Measurements from ENCODE around the gene CORO7. TPM values are rescaled to one million over a fixed set of nuclear protein-coding genes. Genes with fewer than 3 reads are reported as not detected.

Gene CORO7
- total and polyA plus RNA-seq, 2 donors, result 13.7 to 15.6 TPM

DNA sequence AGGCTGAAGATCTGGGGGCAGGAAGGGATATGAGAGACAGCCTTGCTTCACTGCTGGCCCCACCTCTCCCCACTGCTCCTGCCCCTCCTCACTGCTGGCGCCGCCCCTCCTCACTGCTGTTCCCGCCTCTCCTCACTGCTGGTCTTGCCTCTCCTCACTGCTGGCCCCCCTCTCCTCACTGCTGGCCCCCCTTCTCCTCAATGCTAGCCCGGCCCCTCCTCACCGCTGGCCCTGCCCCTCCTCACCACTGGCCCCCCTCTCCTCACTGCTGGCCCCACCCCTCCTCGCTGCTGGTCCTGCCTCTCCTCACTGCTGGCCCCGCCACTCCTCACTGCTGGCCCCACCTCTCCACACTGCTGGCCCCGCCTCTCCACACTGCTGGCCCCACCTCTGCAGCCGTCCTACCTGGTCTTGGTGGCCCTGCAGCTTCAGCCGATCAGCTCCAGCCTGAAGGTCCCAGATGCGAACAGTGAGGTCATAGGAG lies 55.8 kb downstream of the CORO7 start:
- Histone ChIP-seq H3K4me3 (ENCODE audit: low read depth, low read length) (no peak overlapping the region), H3K4me1 (ENCODE audit: insufficient read depth) (no peaks in the 10 kb centered on the region), H3K36me3 (ENCODE audit: insufficient read depth) (peaks cover 1% of the 10 kb centered on the region), H3K27ac (ENCODE audit: low read depth) (no peak overlapping the region)
- DNase-seq (ENCODE audit: extremely low spot score), result no peak
- WGBS, result 89% methylated on average over 11 of the region's 11 CpGs

DNA sequence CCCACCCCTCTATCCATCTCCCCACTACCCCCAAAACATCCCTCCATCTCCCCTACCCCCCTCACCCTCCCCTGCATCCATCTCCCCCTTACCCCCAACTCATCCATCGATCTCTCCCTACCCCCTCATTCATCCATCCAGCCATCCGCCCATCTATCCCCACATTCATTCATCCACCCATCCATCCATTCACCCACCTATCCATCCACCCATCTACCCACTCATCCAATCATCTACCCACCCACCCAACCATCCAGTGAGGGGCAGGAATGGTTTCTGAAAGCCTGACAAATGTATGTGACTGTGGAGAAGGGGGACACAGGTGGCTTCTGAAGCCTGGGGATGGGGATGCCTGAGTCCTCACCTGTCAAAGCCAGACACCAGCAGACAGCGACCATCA lies 56.5 kb downstream of the CORO7 start:
- Histone ChIP-seq H3K4me3 (ENCODE audit: low read depth, low read length) (no peak overlapping the region), H3K36me3 (ENCODE audit: insufficient read depth) (peaks cover 1% of the 10 kb centered on the region), H3K27ac (ENCODE audit: low read depth) (no peak overlapping the region), H3K4me1 (ENCODE audit: insufficient read depth) (no peaks in the 10 kb centered on the region)
- DNase-seq (ENCODE audit: extremely low spot score), result no peak
- 92% methylated on average over 3 of the region's 3 CpGs for WGBS

DNA sequence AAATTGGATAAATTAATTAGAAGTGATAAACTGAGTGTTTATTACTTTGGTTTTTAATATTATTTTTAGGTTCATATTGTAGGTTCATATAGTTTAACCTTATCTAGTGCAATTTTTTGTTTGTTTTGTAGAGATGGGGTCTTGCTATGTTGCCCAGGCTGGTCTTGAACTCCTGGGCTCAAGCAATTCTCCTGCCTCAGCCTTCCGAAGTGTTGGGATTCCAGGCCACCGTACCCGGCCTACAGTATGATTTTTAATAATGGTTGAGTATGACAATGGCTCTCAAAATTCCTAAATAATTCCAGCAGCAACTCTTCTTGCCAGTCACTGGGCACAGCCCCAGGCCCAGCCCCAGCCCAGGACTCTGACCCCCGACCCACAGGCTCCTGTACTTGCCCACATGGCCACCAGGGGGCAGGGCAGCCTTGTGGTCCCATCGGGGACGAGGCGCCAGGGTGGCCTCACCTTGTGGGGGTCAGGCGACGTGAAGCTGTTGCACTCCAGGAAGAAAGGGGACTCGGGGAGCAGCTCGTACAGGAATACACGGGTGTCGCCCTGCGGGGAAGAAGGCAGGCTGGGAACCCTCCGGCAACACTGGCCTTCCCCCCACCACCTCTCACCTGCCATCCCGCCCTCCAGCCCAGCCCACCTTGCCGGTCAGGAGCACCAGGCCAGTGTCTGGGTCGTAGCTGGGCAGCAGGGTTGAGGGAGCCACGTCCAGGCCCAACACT lies 57.4 kb downstream of the CORO7 start:
- 39% methylated on average over 19 of the region's 19 CpGs for WGBS
- H3K4me3 ChIP-seq (ENCODE audit: low read depth, low read length), result no peak overlapping the region
- DNase-seq (ENCODE audit: extremely low spot score), result no peak
- H3K4me1 ChIP-seq (ENCODE audit: insufficient read depth), result no peaks in the 10 kb centered on the region
- peaks cover 1% of the 10 kb centered on the region for H3K36me3 ChIP-seq (ENCODE audit: insufficient read depth)
- H3K27ac ChIP-seq (ENCODE audit: low read depth), result no peak overlapping the region

DNA sequence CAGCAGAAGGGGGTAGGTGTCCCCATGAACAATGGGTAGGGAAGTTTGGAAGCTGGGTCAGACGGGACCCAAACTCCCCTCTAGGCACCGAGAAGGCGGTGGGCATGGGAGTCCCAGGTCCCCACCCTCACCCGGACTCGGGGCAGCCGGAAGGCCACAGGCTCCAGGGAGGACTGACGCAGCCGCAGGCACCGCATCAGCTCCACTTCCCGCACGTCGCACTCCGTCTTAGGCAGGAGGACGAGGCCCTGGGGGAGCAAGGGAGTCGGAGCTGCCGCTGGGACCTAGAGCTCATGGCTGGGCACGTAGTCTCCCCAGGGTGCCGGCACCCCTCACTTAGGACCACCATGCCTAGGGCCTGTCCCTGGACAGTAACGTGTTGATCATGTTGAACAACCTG lies 58.2 kb downstream of the CORO7 start:
- Histone ChIP-seq H3K4me3 (ENCODE audit: low read depth, low read length) (no peak overlapping the region), H3K27ac (ENCODE audit: low read depth) (no peak overlapping the region), H3K36me3 (ENCODE audit: insufficient read depth) (peaks cover 1% of the 10 kb centered on the region), H3K4me1 (ENCODE audit: insufficient read depth) (no peaks in the 10 kb centered on the region)
- WGBS, result 96% methylated on average over 19 of the region's 19 CpGs
- no peak for DNase-seq (ENCODE audit: extremely low spot score)

DNA sequence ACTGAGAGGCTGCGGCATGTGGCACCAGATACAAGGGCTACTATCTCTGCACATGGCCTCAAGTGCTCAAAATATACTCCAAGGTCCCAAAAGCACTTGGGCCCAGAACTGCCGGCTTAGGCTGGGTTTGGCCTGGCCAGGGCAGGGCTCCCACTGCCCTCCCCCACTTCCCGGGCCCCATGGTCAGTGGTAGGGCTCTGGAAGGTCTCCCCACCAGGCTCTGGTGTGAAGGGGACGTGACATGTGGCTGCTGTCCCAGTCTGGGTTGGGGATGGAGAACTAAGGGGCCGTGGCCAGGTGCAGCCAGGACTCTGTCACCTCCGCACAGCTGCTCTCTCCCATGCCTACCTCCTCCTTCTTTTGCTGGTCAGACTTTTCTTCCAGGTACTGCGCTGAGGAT lies 59.6 kb downstream of the CORO7 start:
- no peak overlapping the region for H3K27ac ChIP-seq (ENCODE audit: low read depth)
- H3K36me3 ChIP-seq (ENCODE audit: insufficient read depth), result peaks cover 1% of the 10 kb centered on the region
- no peak for DNase-seq (ENCODE audit: extremely low spot score)
- no peak overlapping the region for H3K4me3 ChIP-seq (ENCODE audit: low read depth, low read length)
- WGBS, result 89% methylated on average over 7 of the region's 7 CpGs
- H3K4me1 ChIP-seq (ENCODE audit: insufficient read depth), result no peaks in the 10 kb centered on the region

DNA sequence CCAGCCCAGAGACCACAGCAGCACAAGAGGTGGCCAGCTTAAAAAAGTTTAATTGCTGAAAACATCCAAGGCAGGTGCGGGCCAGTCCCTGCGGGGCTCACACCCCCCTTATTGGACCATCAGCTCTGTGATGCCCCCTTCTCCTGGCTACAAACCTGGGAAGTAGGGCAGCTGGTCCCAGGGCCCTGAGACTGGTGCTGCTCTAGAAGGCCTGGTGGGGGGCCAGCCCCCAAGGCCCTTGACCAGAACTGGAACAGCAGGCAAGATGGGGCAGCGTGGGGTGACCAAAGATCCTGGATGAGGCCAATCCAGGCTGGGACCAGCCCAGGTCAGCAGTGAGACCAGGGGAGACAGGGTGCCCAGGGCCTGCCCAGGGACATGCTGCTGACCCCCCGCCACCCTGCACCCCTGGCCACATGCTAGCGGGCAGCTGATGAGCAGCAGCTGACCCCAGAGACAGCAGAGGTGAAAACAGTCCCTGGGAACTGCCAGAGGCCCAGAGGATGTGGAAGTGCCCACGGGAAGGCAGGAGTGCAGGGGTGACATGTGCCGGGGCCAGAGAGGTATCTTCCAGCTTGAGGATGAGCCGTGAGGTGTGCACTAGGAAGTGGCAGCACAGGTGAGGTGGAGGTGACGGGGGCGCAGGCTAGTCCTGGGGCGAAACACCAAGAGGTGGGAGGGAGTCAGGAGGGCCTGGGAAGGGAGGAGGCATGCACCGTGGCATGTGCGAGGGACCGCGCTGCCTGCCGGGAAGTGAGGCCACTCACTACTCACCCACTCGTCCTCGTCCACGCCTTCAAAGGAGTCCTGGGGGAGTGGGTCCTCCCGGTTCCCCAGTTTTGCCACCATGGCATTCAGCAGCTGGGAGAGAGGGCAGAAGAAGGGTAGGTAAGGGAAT lies 61.6 kb downstream of the CORO7 start:
- Histone ChIP-seq H3K4me1 (ENCODE audit: insufficient read depth) (no peaks in the 10 kb centered on the region), H3K27ac (ENCODE audit: low read depth) (no peak overlapping the region), H3K36me3 (ENCODE audit: insufficient read depth) (peaks cover 1% of the 10 kb centered on the region), H3K4me3 (ENCODE audit: low read depth, low read length) (no peak overlapping the region)
- 94% methylated on average over 20 of the region's 20 CpGs for WGBS
- DNase-seq (ENCODE audit: extremely low spot score), result no peak

DNA sequence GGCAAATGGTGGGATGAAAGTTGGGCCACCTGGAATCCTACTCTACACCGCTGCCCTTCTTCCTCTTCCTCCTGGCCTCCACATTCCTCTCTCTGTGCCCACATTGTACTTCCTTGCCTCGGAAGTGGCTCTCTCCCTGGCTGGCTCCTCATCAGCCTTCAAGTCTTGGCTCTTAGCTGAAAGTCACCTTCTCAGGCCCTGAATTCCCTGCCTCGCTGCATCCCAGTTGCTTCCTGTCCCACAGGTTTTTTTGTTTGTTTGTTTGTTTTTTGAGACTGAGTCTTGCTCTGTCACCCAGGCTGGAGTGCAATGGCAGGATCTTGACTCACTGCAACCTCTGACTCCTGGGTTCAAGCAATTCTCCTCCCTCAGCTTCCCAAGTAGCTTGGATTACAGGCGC lies 62.7 kb downstream of the CORO7 start:
- no peak overlapping the region for H3K27ac ChIP-seq (ENCODE audit: low read depth)
- peaks cover 1% of the 10 kb centered on the region for H3K36me3 ChIP-seq (ENCODE audit: insufficient read depth)
- no peak overlapping the region for H3K4me3 ChIP-seq (ENCODE audit: low read depth, low read length)
- no peaks in the 10 kb centered on the region for H3K4me1 ChIP-seq (ENCODE audit: insufficient read depth)
- DNase-seq (ENCODE audit: extremely low spot score), result no peak
- 95% methylated on average over 4 of the region's 4 CpGs for WGBS

DNA sequence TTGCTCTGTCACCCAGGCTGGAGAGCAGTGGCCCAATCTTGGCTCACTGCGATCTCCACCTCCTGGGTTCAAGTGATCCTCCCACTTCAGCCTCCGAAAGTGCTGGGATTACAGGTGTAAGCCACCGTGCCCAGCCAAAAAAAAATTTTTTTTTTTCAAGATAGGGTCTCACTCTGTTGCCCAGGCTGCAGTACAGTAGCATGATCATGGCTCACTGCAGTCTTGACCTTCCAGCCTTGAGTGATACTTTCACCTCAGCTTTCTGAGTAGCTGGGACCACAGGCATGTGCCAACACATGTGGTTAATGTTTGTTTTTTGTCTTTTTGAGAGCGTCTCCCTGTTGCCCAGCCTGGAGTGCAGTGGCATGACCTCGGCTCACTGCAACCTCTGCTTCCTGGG lies 63.6 kb downstream of the CORO7 start:
- Histone ChIP-seq H3K36me3 (ENCODE audit: insufficient read depth) (peaks cover 1% of the 10 kb centered on the region), H3K4me1 (ENCODE audit: insufficient read depth) (no peaks in the 10 kb centered on the region), H3K27ac (ENCODE audit: low read depth) (no peak overlapping the region), H3K4me3 (ENCODE audit: low read depth, low read length) (no peak overlapping the region)
- no peak for DNase-seq (ENCODE audit: extremely low spot score)
- WGBS, result 89% methylated on average over 5 of the region's 5 CpGs

DNA sequence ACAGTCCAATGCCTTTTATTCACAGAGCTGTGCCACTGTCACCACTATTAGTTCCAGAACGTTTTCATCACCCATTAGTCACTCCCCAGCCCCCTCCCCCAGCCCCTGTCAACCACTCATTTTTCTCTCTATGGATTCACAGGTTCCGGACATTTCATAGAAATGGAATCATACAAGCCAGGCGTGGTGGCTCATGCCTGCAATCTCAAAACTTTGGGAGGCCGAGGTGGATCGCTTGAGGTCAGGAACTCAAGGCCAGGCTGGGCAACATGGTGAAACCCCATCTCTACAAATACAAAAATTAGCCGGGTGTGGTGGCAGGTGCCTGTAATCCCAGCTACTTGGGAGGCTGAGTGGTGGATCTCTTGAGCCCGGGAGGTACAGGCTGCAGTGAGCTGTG lies 64.5 kb downstream of the CORO7 start:
- Histone ChIP-seq H3K36me3 (ENCODE audit: insufficient read depth) (no peaks in the 10 kb centered on the region), H3K4me1 (ENCODE audit: insufficient read depth) (no peaks in the 10 kb centered on the region), H3K4me3 (ENCODE audit: low read depth, low read length) (no peak overlapping the region), H3K27ac (ENCODE audit: low read depth) (no peak overlapping the region)
- DNase-seq (ENCODE audit: extremely low spot score), result no peak
- WGBS, result 82% methylated on average over 7 of the region's 7 CpGs

DNA sequence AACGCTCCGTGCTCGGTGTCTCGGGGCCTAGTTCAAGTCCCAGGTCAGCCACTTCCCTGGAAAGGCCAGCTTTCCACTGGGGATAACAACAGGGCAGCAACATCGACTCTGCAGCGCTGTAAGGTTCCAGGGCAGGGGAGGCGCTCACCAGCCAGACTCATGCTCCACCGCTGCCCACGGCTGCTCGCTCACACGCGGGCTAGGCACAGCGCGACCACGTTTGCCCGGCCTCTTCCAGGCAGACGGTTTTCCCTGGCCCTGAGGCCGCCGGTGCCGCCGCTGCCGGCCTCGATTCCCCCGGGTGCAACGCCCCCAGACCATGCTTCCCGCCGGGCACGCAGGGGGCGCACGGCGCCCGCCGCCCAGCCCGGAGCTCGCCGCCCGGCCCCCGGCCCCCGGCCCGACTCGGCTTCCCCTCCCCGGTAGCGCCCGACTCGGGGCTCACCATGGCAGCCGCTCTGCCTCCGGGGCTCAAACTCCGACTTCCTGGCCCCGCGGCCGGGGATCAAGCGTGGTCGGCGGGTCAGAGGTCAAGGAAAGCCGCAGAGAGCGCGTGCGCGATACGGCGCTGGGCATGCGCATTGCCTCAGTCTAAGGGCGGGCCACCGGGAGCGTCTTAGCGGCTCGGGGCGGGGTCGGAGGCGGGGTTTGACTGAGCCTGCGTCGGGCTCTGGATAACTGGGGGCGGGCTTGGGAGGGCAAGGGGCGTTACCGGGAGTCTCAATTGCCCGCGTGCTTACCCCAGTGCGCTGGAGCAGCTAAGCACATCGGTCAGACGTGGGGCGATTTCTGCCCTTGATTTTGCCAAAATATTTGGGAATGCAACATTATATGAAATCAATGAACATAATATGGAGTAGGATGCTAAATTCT lies 65.4 kb downstream of the CORO7 start, which contains the start of gene PAM16:
PAM16 (minus strand) TSS at position 535 of the 873 bp plus-strand sequence; CDS start at position 448, 87 bp downstream.
- Histone ChIP-seq H3K4me1 (ENCODE audit: insufficient read depth) (no peaks in the 10 kb centered on the region), H3K4me3 (ENCODE audit: low read depth, low read length) (peak within 1 kb of the TSS; percentile 88), H3K27ac (ENCODE audit: low read depth) (peak within 1 kb of the TSS; percentile 77), H3K36me3 (ENCODE audit: insufficient read depth) (no peaks in the 10 kb centered on the region)
- peak; percentile 76 for DNase-seq (ENCODE audit: extremely low spot score)
- whole genome bisulfite sequencing, result under 1% methylated on average over 81 of the region's 81 CpGs

DNA sequence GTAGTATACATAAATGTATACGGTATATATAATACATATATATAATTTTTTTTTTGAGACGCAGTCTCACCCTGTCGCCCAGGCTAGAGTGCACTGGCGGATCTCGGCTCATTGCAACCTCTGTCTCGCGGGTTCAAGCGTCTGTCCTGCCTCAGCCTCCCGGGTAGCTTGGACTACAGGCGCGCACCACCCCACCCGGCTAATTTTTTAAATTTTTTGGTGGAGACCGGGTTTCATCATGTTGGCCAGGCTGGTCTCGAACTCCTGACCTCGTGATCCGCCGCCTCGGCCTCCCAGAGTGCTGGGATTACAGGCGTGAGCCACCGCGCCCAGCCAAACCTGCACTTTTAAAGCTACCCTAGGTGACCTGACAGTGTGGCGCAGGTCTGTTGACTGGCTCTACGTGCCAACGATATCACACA lies 66.0 kb downstream of the CORO7 start:
- Histone ChIP-seq H3K36me3 (ENCODE audit: insufficient read depth) (no peaks in the 10 kb centered on the region), H3K27ac (ENCODE audit: low read depth) (no peak overlapping the region), H3K4me1 (ENCODE audit: insufficient read depth) (no peaks in the 10 kb centered on the region), H3K4me3 (ENCODE audit: low read depth, low read length) (peak overlapping the region; percentile 88)
- no peak for DNase-seq (ENCODE audit: extremely low spot score)
- WGBS, result 29% methylated on average over 24 of the region's 24 CpGs

DNA sequence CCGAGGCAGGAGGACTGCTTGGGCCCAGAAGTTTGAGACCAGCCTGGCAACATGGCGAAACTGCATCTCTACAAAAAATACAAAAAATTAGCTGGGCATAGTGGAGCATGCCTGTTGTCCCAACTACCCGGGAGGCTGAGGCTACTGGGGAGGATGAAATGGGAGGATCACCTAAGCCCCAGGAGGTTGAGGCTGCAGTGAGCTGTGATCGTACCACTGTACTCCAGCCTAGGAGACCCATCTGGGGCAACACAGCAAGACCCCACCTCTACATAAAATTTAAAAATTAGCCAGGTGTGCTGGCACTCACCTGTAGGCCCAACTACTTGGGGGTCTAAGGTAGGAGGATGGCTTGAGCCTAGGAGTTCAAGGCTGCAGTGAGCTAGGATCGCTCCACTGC lies 67.1 kb downstream of the CORO7 start:
- no peak overlapping the region for H3K4me3 ChIP-seq (ENCODE audit: low read depth, low read length)
- H3K4me1 ChIP-seq (ENCODE audit: insufficient read depth), result no peaks in the 10 kb centered on the region
- no peak for DNase-seq (ENCODE audit: extremely low spot score)
- H3K27ac ChIP-seq (ENCODE audit: low read depth), result no peak overlapping the region
- 93% methylated on average over 5 of the region's 5 CpGs for WGBS
- no peaks in the 10 kb centered on the region for H3K36me3 ChIP-seq (ENCODE audit: insufficient read depth)

Data from urinary bladder (tissue), 4 donors.